Spinal cord (tissue), 10 donors: ENCODE data around the gene SSBP4. TPM values are rescaled to one million over a fixed set of nuclear protein-coding genes. Genes with fewer than 3 reads are reported as not detected.

ENCODE experiments used
- DNase-seq, 6 donors: peaks; one replicate each; pipeline versions ENCODE4 v3.0.0 to v3.0.0-alpha.2; 2013 to 2015; ENCODE audit warnings: low spot score in 6 of 6, low read depth in 4 of 6
- H3K27ac ChIP-seq: one replicate; pipeline ENCODE4 v1.5.1; 2013; ENCODE audit warnings: low read depth, low read length, control low read depth
- H3K27me3 ChIP-seq: one replicate; pipeline ENCODE4 v1.6.1; 2013; ENCODE audit warnings: low read length; ENCODE audit not compliant: control insufficient read depth, insufficient read depth
- H3K36me3 ChIP-seq: one replicate; pipeline ENCODE4 v1.6.1; 2013; ENCODE audit warnings: low read length; ENCODE audit not compliant: control insufficient read depth, insufficient read depth
- H3K4me1 ChIP-seq: one replicate; pipeline ENCODE4 v1.6.1; 2013; ENCODE audit warnings: low read length; ENCODE audit not compliant: control insufficient read depth, insufficient read depth
- H3K4me3 ChIP-seq: one replicate; pipeline ENCODE4 v1.5.1; 2013; ENCODE audit warnings: low read depth, low read length, control low read depth
- H3K9me3 ChIP-seq: one replicate; pipeline ENCODE4 v1.6.1; 2013; ENCODE audit warnings: low read length; ENCODE audit not compliant: control insufficient read depth, insufficient read depth
- WGBS: methylation state at CpG from one replicate; pipeline ENCODE4 v1.1.5; 2013; ENCODE audit warnings: missing lambda C conversion rate; ENCODE audit not compliant: insufficient coverage; 5-methylcytosine and 5-hydroxymethylcytosine counted together
- polyA plus RNA-seq, 2 donors: library from polyadenylated mRNA; unstranded; fragments of 120-200 nt; gene quantifications; one replicate each; pipeline ENCODE4 v1.2.1, GENCODE V29; 2013; ENCODE audit not compliant: insufficient read length in 2 of 2
- total RNA-seq, 2 donors: library from RNA; depleted of rRNA in 1 of 2; stranded (reverse); fragments of 120-200 nt in 1 of 2; fragments of >200 nt in 1 of 2; gene quantifications; one replicate each; pipeline versions ENCODE4 v1.2.3 to v1.2.4, GENCODE V29; 2013 to 2014
- donor health status: healthy.

The SSBP4 gene
- total and polyA plus RNA-seq, 4 donors = 33.5 to 166 (median 128) TPM

DNA sequence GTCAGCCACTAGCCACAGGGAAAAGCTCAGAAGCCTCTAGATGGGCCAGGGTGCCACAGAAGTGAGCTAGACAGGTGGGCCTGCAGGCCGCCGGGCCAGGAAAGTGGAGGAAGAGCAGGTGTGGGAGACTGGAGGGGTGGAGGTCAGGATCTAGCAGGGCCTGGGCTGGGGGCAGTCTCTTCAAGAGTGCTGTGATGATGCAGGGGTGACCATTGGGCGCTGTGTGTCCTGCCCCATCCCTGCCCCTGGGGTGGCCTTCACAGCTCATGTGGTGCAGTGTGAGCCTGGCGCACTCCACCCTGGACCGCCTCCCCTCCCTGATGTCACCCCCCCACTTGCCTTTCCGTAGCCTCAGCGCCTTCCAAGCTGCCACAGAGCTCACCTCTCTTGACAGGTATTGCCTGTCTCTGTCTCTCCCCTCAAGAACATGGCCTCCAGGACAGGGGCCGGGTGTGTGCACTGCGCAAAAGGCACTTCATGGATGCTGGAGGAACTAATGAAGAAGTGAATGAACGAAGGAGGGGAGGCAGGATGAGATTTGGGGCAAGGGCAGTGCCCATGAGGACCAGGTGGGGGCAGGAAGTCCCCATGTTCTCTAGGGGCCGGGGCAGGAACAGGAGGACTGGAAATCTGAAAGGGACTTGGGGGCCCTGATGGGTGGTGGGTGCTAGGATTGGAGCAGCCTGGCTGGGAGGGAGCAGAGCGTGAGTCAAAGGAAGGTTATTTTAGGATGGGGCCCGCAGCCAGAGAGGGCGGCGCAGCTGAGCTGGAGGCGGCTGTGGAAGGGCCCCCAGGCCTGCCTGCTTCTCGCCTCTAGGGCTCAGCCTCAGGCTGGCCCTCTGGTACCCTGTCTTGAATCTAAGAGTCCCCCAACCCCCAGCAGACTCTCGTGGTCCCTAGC is 6.6 kb downstream of the SSBP4 start:
- H3K27me3 ChIP-seq = no peaks in the 10 kb centered on the region
- H3K27ac ChIP-seq = no peak overlapping the region
- DNase-seq = no peak
- peaks cover 84% of the 10 kb centered on the region for H3K4me1 ChIP-seq
- H3K4me3 ChIP-seq = no peak overlapping the region
- H3K9me3 ChIP-seq = no peaks in the 10 kb centered on the region
- peaks cover 65% of the 10 kb centered on the region for H3K36me3 ChIP-seq
- WGBS = 85% methylated on average over 12 of the region's 18 CpGs

DNA sequence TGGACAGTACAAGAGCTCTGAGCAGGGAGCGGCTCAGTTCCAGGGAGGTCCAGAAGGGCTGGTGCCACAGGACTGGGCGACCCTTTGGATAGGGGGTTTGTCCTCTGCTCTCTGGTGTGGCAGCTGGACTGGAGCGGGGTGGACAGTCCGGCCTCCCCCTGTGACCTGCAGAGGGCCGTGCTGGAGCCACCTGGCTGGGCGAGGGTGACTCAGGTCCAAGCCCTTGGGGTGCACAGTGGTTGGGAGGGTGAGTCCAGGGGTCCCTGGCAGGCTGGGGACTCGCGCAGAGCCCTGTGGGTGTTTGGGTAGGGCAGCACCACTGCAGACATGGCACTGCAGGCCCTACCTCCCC is 7.2 kb downstream of the SSBP4 start:
- H3K4me1 ChIP-seq = peaks cover 83% of the 10 kb centered on the region
- H3K4me3 ChIP-seq = no peak overlapping the region
- H3K27ac ChIP-seq = no peak overlapping the region
- H3K27me3 ChIP-seq = no peaks in the 10 kb centered on the region
- 86% methylated on average over 7 of the region's 8 CpGs for WGBS
- DNase-seq = no peak
- peaks cover 68% of the 10 kb centered on the region for H3K36me3 ChIP-seq
- no peaks in the 10 kb centered on the region for H3K9me3 ChIP-seq

GRCh38 chr19:18427080-18427742 is 8.0 kb downstream of the SSBP4 start:
- no peak for DNase-seq
- Histone ChIP-seq H3K4me1 (peaks cover 84% of the 10 kb centered on the region), H3K27ac (no peak overlapping the region), H3K27me3 (no peaks in the 10 kb centered on the region), H3K9me3 (no peaks in the 10 kb centered on the region), H3K4me3 (no peak overlapping the region), H3K36me3 (peaks cover 72% of the 10 kb centered on the region)
- WGBS = 83% methylated on average over 15 of the region's 16 CpGs

- no peak overlapping the region for H3K27ac ChIP-seq
- H3K4me3 ChIP-seq = no peak overlapping the region
- peaks cover 83% of the 10 kb centered on the region for H3K4me1 ChIP-seq
- H3K36me3 ChIP-seq = peaks cover 68% of the 10 kb centered on the region
- no peaks in the 10 kb centered on the region for H3K27me3 ChIP-seq
- DNase-seq = no peak
- WGBS = 84% methylated on average over 9 of the region's 12 CpGs
- H3K9me3 ChIP-seq = no peaks in the 10 kb centered on the region
Measured at GRCh38 chr19:18427743-18428113, 8.5 kb downstream of the SSBP4 start.

GRCh38 chr19:18428173-18428786 is 9.1 kb downstream of the SSBP4 start:
- H3K4me1 ChIP-seq = peaks cover 84% of the 10 kb centered on the region

DNA sequence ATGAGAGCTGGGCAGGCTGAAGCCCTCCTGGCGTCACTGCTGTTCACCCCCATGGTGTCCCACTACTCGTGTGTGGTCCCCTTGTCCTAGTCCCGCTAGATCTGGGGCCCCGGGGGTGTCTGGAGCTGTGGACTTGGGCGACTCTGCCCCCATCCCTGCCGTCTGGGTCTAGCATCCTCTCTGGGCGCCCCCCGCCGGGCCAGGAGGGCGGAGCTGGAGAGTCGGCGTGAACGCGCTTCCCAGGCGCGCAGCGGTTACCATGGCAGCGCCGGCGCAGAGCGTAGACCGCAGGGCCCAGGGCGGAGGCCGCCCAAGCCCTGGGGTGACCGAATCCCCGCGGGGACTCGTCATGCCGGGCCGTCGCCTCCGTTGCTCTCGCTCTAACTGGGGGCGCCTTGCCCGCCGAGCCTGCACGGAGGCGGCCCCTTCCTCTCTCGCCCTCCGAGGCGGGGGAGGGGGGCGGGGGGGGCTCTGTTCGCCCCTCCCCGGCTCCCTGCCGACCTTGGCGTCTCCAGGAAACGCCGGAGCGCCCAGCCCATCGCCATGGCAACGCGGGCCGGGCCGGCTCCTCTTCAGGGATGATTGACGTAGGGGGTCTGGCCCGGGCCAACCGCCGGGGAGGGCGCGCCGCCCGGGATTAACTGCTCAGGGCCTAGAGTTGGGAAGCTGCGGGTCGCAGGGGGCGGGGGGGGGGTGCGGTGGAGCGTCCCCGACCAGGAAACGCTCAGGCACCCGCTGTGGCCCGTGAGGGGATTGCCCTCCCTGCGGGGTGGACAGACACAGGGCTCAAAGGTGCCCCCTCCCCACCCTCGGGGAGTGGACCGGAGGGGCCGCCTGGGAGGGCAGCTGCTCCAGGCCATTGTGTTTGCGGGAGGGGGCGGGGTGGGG is 9.8 kb downstream of the SSBP4 start:
- Histone ChIP-seq H3K27ac (peak overlapping the region; percentile 83), H3K4me1 (peaks cover 80% of the 10 kb centered on the region)
- WGBS = under 1% methylated on average over 71 of the region's 77 CpGs

More at GRCh38 chr19:18428173-18428786, 9.1 kb downstream of the SSBP4 start:
- no peaks in the 10 kb centered on the region for H3K9me3 ChIP-seq
- peaks cover 67% of the 10 kb centered on the region for H3K36me3 ChIP-seq
- H3K27ac ChIP-seq = peak overlapping the region; percentile 83
- no peak for DNase-seq
- WGBS = 25% methylated on average over 16 of the region's 17 CpGs
- no peak overlapping the region for H3K4me3 ChIP-seq
- no peaks in the 10 kb centered on the region for H3K27me3 ChIP-seq

GRCh38 chr19:18429717-18430416 is 10.7 kb downstream of the SSBP4 start:
- 19% methylated on average over 10 of the region's 13 CpGs for WGBS
- Histone ChIP-seq H3K9me3 (no peaks in the 10 kb centered on the region), H3K4me1 (peaks cover 83% of the 10 kb centered on the region)

More for the DNA sequence above, 9.8 kb downstream of the SSBP4 start:
- Histone ChIP-seq H3K4me3 (peak overlapping the region; percentile 38), H3K36me3 (peaks cover 62% of the 10 kb centered on the region), H3K27me3 (no peaks in the 10 kb centered on the region), H3K9me3 (no peaks in the 10 kb centered on the region)
- peak in 3 of 6 donors; percentile 79 to 95 (median 94) for DNase-seq

DNA sequence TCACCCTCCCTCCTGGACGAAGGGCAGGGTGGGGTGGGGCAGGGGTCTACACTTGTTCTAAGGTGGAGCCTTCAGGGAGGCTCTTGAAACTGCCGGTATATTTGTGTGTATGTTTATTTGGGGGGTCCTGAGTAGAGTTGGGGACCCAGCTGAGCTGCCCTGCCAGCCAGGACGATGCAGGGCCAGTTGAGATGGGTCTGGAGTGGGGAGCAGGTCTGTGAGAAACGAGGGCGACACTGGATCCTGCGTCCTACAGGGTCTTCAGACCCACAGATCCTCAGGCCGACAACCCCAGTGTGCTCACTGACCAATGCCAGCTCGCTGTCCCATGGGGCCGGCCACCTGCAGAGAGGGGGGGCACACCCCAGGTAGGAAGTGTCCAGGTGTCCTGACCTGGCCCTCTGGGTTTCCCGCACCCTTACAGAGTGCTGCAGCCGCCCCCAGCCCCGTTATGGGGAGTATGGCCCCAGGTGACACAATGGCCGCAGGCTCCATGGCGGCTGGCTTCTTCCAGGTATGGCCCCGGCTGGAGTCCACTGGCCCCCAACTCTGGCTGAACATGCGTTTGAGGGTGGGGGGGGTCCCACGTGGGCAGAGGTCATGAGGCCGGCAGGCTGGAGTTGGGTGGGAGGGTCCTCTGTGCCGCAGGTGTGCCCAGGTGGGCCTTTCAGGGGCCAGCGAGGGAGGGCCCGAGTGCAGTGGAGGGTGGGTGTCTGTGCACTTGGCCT is 11.4 kb downstream of the SSBP4 start:
- Histone ChIP-seq H3K27me3 (no peaks in the 10 kb centered on the region), H3K4me3 (no peak overlapping the region), H3K27ac (no peak overlapping the region), H3K4me1 (peaks cover 76% of the 10 kb centered on the region), H3K9me3 (no peaks in the 10 kb centered on the region), H3K36me3 (peaks cover 70% of the 10 kb centered on the region)
- no peak for DNase-seq
- WGBS = 76% methylated on average over 19 of the region's 21 CpGs

More at GRCh38 chr19:18429717-18430416, 10.7 kb downstream of the SSBP4 start:
- peak overlapping the region; percentile 38 for H3K4me3 ChIP-seq
- no peaks in the 10 kb centered on the region for H3K27me3 ChIP-seq
- DNase-seq = no peak
- peaks cover 67% of the 10 kb centered on the region for H3K36me3 ChIP-seq
- peak overlapping the region; percentile 83 for H3K27ac ChIP-seq
